ENCODE data around the gene CENPF.

CENPF gene

GRCh38 chr1:214708321-214708955 is 105.4 kb downstream of the CENPF start:
- DNase-seq (ENCODE audit: low spot score): no peak

DNA sequence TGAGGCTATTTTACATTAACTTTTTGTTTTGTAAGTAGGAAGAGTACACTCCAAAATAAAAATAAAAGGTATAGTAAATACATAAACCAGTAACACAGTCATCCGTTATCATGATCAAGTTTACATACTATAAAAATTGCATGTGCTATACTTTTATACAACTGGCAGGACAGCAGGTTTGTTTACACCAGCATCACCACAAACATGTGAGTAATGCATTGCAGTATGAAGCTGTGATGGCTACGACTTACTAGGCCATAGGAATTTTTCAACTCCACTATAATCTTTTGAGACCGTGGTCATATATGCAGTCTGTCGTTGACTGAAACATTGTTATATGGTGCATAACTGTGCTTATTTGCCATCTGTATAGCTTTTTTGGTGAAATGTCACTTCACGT is 106.2 kb downstream of the CENPF start:
- DNase-seq (ENCODE audit: low spot score): no peak

GRCh38 chr1:214712737-214713136 is 109.7 kb downstream of the CENPF start:
- DNase-seq (ENCODE audit: low spot score): no peak
